Astrocyte of the spinal cord (primary cell): Measurements from ENCODE around the gene LY6G5C.

Experiments
- DNase-seq: peaks from one replicate; pipeline ENCODE4 v3.0.0; 2011; ENCODE audit warnings: low read depth, low spot score
- H3K4me3 ChIP-seq: 2 replicates; pipeline ENCODE4 v1.5.1; 2011; ENCODE audit warnings: low read depth, mild to moderate bottlenecking, low read length, moderate library complexity
- in situ Hi-C: cut with HindIII; loops from 2 replicates; pipeline ENCODE4 v1.10.0; 2017; ENCODE audit warnings: low sequenced_read_pairs
- TF ChIP-seq, protein P1 (sequence below): IDR thresholded peaks from 2 replicates; pipeline ENCODE4 v1.5.1; 2012; ENCODE audit warnings: low read depth, mild to moderate bottlenecking, low read length, inconsistent platforms

The LY6G5C gene

DNA sequence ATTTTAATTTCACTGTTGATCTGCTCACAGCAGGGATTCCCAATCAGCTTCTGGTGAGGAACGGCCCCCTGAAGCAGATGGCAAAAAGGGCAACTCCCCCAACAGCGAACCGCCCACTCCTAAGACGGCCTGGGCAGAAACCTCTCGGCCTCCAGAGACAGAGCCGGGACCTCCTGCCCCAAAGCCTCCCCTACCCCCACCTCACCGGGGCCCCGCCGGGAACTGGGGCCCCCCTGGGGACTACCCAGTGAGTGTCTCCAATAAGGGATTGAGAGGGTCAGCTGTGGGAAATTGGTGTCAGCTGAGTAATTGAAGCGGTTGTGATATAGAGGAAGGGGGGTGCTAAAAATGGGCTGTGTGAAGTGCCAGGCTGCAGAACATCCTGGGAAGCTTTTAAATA is 53.9 kb downstream of the LY6G5C start:
- H3K4me3 ChIP-seq: no peak overlapping the region
- in situ Hi-C loops: no loop called here
- DNase-seq: no peak
- TF ChIP-seq, protein P1, sequence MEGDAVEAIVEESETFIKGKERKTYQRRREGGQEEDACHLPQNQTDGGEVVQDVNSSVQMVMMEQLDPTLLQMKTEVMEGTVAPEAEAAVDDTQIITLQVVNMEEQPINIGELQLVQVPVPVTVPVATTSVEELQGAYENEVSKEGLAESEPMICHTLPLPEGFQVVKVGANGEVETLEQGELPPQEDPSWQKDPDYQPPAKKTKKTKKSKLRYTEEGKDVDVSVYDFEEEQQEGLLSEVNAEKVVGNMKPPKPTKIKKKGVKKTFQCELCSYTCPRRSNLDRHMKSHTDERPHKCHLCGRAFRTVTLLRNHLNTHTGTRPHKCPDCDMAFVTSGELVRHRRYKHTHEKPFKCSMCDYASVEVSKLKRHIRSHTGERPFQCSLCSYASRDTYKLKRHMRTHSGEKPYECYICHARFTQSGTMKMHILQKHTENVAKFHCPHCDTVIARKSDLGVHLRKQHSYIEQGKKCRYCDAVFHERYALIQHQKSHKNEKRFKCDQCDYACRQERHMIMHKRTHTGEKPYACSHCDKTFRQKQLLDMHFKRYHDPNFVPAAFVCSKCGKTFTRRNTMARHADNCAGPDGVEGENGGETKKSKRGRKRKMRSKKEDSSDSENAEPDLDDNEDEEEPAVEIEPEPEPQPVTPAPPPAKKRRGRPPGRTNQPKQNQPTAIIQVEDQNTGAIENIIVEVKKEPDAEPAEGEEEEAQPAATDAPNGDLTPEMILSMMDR: no peak
